Activated CD4-positive, alpha-beta T cell treated with anti-CD3 and anti-CD28 coated beads for 36 hours (primary cell): ENCODE results near the gene CD96. TPM values are rescaled to one million over a fixed set of nuclear protein-coding genes. Genes with fewer than 3 reads are reported as not detected.
A peak's percentile ranks its signal among the peaks of the same experiment; 100 is the strongest.
"Not testable (repeated sequence)": the region's sequence is repeated elsewhere in the genome, so short reads cannot be mapped to it uniquely, and the experiment has no call there.

Source experiments
- ATAC-seq: fragments of 200-7000 bp; cut with Tn5 transposase; one replicate; pipeline ENCODE4 v1.10.0; 2021; ENCODE audit warnings: mild to moderate bottlenecking, moderate library complexity
- CTCF ChIA-PET: fragments of 350-600 bp; sonication (Branson Sonifier 250); formaldehyde crosslinking; loops from one replicate; lab custom pipeline; 2021; ENCODE audit warnings: antibody characterized with exemption; lab: Charles Lee
- POLR2A ChIA-PET: fragments of 350-600 bp; sonication (Branson Sonifier 250); formaldehyde crosslinking; loops from one replicate; lab custom pipeline; 2021; ENCODE audit warnings: antibody characterized with exemption, inconsistent platforms; lab: Charles Lee
- DNase-seq: peaks from one replicate; pipeline ENCODE4 v3.0.0-alpha.2; 2020
- H3K27ac Mint-ChIP-seq: one replicate; pipeline ENCODE4 v1.8.0; 2021; ENCODE audit warnings: mixed read lengths
- H3K27me3 Mint-ChIP-seq: one replicate; pipeline ENCODE4 v1.8.0; 2021; ENCODE audit warnings: mixed read lengths
- H3K36me3 Mint-ChIP-seq: one replicate; pipeline ENCODE4 v1.8.0; 2021; ENCODE audit warnings: low read depth, mixed read lengths
- H3K4me1 Mint-ChIP-seq: one replicate; pipeline ENCODE4 v1.8.0; 2021; ENCODE audit warnings: mixed read lengths
- H3K4me3 Mint-ChIP-seq: one replicate; pipeline ENCODE4 v1.8.0; 2021; ENCODE audit warnings: mild to moderate bottlenecking, moderate library complexity, mixed read lengths
- H3K9me3 Mint-ChIP-seq: one replicate; pipeline ENCODE4 v1.8.0; 2021; ENCODE audit warnings: low read depth, mixed read lengths
- intact Hi-C, 2 experiments: fragments of 100-400 bp; cut with DNase I in 1 of 2; cut with micrococcal nuclease in 1 of 2; formaldehyde crosslinking; loops; one replicate each; pipeline versions ENCODE4 v1.14.2 to v1.15.1; 2022 to 2024; cut with DNase I, micrococcal nuclease
- total RNA-seq, 2 experiments: library from RNA; stranded (reverse); gene quantifications; one replicate each; pipeline ENCODE4 v1.2.3, GENCODE V29; 2021

The CD96 gene
- total RNA-seq, 2 experiments from 2014 or later, result 38.3 to 40.8 TPM

DNA sequence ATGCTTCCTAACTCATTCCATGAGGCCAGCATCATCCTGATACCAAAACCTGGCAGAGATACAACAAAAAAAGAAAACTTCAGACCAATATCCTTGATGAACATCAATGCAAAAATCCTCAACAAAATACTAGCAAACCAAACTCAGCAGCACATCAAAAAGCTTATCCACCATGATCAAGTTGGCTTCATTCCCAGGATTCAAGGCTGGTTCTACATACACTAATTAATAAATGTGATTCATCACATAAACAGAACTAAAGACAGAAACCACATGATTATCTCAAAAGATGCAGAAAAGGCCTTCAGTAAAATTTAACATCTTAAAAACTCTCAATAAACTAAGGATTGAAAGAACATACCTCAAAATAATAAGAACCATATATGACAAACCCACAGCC, 88.6 kb downstream of the CD96 start:
- not testable (repeated sequence) for DNase-seq, H3K27ac Mint-ChIP-seq
- CTCF ChIA-PET, result interaction anchor here (0.9 to 1.1 kb wide), 3 partner anchors 9 to 30 kb away, joined by 3 read pairs; no protein-coding TSS in a partner anchor

GRCh38 chr3:111635403-111635802, 93.4 kb downstream of the CD96 start:
- peaks cover 8% of the 10 kb centered on the region for H3K9me3 Mint-ChIP-seq
- ChIA-PET CTCF (interaction anchor here (1.1 kb wide), 1 partner anchor 333 kb away, joined by 4 read pairs; no protein-coding TSS in a partner anchor), POLR2A (no interaction called here)
- no peak for DNase-seq
- peaks cover 59% of the 10 kb centered on the region for H3K36me3 Mint-ChIP-seq
- no peak overlapping the region for H3K27ac Mint-ChIP-seq
- no peaks in the 10 kb centered on the region for H3K4me1 Mint-ChIP-seq
- intact Hi-C loops, result no loop called here
- H3K27me3 Mint-ChIP-seq, result no peaks in the 10 kb centered on the region
- ATAC-seq, result no peak
- no peak overlapping the region for H3K4me3 Mint-ChIP-seq

More for the DNA sequence above, 88.6 kb downstream of the CD96 start:
- peaks cover 48% of the 10 kb centered on the region for H3K36me3 Mint-ChIP-seq
- H3K27me3 Mint-ChIP-seq, ATAC-seq, H3K4me3 Mint-ChIP-seq, POLR2A ChIA-PET, intact Hi-C loops: not testable (repeated sequence)
- H3K9me3 Mint-ChIP-seq, result peaks cover 16% of the 10 kb centered on the region
- peaks cover 16% of the 10 kb centered on the region for H3K4me1 Mint-ChIP-seq

DNA sequence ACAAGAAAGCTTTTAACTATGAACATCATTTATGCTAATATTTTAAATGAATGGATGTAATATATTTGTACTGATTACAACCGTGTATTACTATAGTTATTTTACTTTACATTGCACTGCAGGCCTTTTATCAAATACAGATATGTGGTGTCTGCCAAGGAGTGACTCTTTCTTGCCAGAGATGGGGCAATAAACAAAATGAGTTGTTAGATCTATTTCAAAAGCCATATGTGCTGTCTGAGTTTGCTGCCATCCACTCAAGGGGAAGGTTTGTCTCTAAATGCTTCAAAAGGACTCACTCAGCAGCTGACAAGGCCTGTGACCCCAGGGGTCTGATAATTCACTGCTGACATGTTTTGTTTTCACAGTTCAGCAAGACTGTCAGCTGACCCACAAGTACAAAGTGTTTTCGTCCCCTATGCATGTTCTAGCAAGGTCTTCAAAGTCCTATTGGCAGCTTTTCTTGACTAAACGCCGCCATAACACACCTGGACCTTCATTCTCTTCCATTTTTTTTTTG, 94.4 kb downstream of the CD96 start:
- Mint-ChIP-seq H3K9me3 (peaks cover 14% of the 10 kb centered on the region), H3K27ac (no peak overlapping the region), H3K36me3 (peaks cover 62% of the 10 kb centered on the region), H3K27me3 (no peaks in the 10 kb centered on the region), H3K4me1 (no peaks in the 10 kb centered on the region), H3K4me3 (no peak overlapping the region)
- ATAC-seq (no peak), DNase-seq (no peak)
- ChIA-PET POLR2A (no interaction called here), CTCF (interaction anchor here (0.7 to 1.1 kb wide), 3 partner anchors 14 to 332 kb away, joined by 3 to 4 read pairs (median 3); no protein-coding TSS in a partner anchor)
- intact Hi-C loops, result no loop called here

DNA sequence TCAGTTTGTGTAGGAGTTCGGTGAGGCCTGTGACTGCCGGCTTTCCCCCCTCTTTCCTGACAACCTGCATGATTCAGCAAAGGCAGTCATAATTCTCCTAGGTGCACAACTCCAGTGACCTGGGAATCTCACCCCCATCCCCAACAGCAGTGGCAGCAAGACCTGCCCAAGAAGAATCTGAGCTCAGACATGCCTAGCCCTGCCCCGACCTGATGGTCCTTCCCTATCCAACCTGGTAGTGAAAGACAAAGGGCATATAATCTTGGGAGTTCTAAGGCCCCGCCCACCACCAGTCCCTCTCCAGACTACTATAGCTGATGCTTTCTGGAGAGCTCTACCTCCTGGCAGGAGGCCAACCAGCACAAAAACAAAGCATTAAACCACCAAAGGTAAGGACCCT, 97.3 kb downstream of the CD96 start:
- H3K27me3 Mint-ChIP-seq, result no peaks in the 10 kb centered on the region
- no peak overlapping the region for H3K27ac Mint-ChIP-seq
- POLR2A ChIA-PET, result interaction anchor here (0.7 kb wide), 1 partner anchor 10 kb away, joined by 3 read pairs; no protein-coding TSS in a partner anchor
- ATAC-seq (no peak), DNase-seq (no peak)
- H3K4me3 Mint-ChIP-seq, result no peak overlapping the region
- peaks cover 64% of the 10 kb centered on the region for H3K36me3 Mint-ChIP-seq
- CTCF ChIA-PET, result no interaction called here
- peaks cover 34% of the 10 kb centered on the region for H3K9me3 Mint-ChIP-seq
- H3K4me1 Mint-ChIP-seq, result no peaks in the 10 kb centered on the region
- intact Hi-C loops, result no loop called here

DNA sequence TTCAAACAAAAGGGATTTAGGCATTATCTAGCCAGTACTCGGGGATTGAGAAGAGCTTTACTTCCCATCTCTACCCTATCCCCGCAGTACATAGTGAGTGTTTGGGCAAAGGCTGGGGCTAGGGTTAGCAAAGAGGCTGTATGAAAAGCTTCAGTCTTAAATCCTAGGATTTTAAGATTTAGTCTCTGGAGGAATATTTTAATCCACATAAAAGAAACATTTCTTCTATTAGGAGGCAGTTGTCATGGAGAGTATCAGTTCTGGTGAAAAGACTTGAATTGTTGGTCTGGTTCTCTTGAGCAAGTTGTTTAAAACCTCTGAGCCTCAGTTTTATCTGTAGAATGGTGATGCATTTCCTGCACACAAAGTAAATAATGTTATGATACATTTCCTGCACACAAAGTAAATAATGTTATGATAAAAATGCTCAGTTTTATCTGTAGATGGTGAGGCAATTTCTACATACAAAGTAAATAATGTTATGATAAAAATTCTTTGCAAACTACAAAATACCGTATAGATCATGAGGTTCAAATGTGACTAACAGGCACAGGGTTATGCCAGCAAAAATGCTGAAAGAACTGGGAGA, 107.1 kb downstream of the CD96 start:
- H3K4me3 Mint-ChIP-seq, result no peak overlapping the region
- no peaks in the 10 kb centered on the region for H3K27me3 Mint-ChIP-seq
- ATAC-seq (no peak), DNase-seq (no peak)
- CTCF ChIA-PET, result interaction anchor here (1.1 to 1.2 kb wide), 2 partner anchors 18 to 33 kb away, joined by 4 to 5 read pairs; no protein-coding TSS in a partner anchor
- POLR2A ChIA-PET, result no interaction called here
- H3K9me3 Mint-ChIP-seq, result peaks cover 4% of the 10 kb centered on the region
- H3K27ac Mint-ChIP-seq, result peak overlapping the region; percentile 33
- peaks cover 65% of the 10 kb centered on the region for H3K36me3 Mint-ChIP-seq
- peaks cover 8% of the 10 kb centered on the region for H3K4me1 Mint-ChIP-seq
- intact Hi-C loops, result no loop called here

- Mint-ChIP-seq H3K27ac (peak overlapping the region; percentile 17), H3K4me3 (no peak overlapping the region), H3K4me1 (peaks cover 8% of the 10 kb centered on the region), H3K9me3 (no peaks in the 10 kb centered on the region), H3K27me3 (no peaks in the 10 kb centered on the region), H3K36me3 (peaks cover 66% of the 10 kb centered on the region)
- ChIA-PET POLR2A (no interaction called here), CTCF (no interaction called here)
- DNase-seq (no peak), ATAC-seq (no peak)
- intact Hi-C loops, result no loop called here
Observed at GRCh38 chr3:111650378-111651275, 108.6 kb downstream of the CD96 start.

DNA sequence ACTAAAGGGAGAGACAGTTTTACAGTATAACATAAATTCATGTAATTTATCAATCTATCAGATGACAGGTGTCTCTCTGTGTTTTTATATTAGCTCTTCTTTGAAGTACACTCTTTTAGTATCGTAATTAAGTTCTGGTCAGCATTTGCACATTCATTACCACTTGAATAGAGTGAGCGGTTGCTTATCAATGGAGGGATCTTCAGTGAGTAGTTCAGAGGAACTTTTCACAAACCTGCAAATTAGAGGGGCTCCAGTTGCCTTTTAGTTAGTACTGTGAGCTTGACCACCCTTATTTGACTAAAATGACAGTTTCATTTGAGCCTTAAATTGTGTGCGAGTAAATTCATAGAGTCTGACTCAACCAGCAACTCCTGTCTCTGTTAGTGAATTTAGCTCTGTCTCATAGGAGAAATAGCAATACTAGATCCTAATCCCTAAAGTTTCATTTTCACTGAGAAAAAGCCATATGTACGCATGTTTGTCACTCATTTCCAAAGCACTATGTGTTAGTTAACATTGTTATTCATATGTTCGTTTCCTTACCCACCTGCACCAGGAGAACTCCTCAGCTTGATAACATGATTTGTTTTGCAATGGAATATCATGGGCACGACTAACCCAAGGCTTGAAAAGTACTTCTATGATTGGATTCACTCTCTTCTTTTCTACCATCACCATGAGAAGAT, 110.6 kb downstream of the CD96 start:
- H3K4me1 Mint-ChIP-seq, result peaks cover 8% of the 10 kb centered on the region
- peak overlapping the region; percentile 30 for H3K27ac Mint-ChIP-seq
- intact Hi-C loops, result no loop called here
- no peaks in the 10 kb centered on the region for H3K27me3 Mint-ChIP-seq
- peaks cover 60% of the 10 kb centered on the region for H3K36me3 Mint-ChIP-seq
- POLR2A ChIA-PET, result no interaction called here
- DNase-seq (no peak), ATAC-seq (peak; percentile 55)
- H3K9me3 Mint-ChIP-seq, result no peaks in the 10 kb centered on the region
- CTCF ChIA-PET, result interaction anchor here (0.6 to 1.8 kb wide), 5 partner anchors 15 to 337 kb away, joined by 3 to 4 read pairs (median 3); no protein-coding TSS in a partner anchor
- no peak overlapping the region for H3K4me3 Mint-ChIP-seq

- intact Hi-C loops, result no loop called here
- Mint-ChIP-seq H3K27ac (no peak overlapping the region), H3K9me3 (peaks cover 5% of the 10 kb centered on the region), H3K4me1 (peaks cover 8% of the 10 kb centered on the region), H3K4me3 (no peak overlapping the region), H3K36me3 (peaks cover 59% of the 10 kb centered on the region), H3K27me3 (no peaks in the 10 kb centered on the region)
- ATAC-seq (no peak), DNase-seq (no peak)
- CTCF ChIA-PET, result interaction anchor here (1.2 kb wide), 1 partner anchor 60 kb away, joined by 3 read pairs; no protein-coding TSS in a partner anchor
- POLR2A ChIA-PET, result no interaction called here
Observed at GRCh38 chr3:111653766-111654165, 111.8 kb downstream of the CD96 start.

DNA sequence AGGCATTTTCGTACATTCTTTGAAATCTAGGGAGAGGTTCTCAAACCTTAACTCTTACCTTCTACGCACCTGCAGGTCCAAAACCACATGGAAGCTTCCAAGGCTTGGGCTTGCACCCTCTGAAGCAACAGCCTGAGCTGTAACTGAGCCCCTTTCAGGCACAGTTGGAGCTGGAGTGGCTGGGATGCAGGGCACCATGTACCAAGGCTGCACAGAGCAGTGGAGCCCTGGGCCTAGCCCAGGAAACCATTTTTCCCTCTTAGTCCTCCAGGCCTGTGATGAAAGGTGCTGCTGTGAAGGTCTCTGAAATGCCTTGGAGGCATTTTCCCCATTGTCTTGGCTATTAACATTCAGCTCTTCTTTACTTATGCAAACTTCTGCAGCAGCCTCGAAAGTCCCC, 120.0 kb downstream of the CD96 start:
- peaks cover 21% of the 10 kb centered on the region for H3K4me1 Mint-ChIP-seq
- intact Hi-C loops, result no loop called here
- no peaks in the 10 kb centered on the region for H3K27me3 Mint-ChIP-seq
- H3K9me3 Mint-ChIP-seq, result peaks cover 44% of the 10 kb centered on the region
- H3K36me3 Mint-ChIP-seq, result peaks cover 73% of the 10 kb centered on the region
- ChIA-PET CTCF (no interaction called here), POLR2A (no interaction called here)
- DNase-seq (no peak), ATAC-seq (no peak)
- H3K27ac Mint-ChIP-seq, result no peak overlapping the region
- H3K4me3 Mint-ChIP-seq, result no peak overlapping the region

GRCh38 chr3:111662907-111663306, 120.9 kb downstream of the CD96 start:
- Mint-ChIP-seq H3K9me3 (peaks cover 44% of the 10 kb centered on the region), H3K4me1 (peaks cover 30% of the 10 kb centered on the region), H3K27ac (peak overlapping the region; percentile 16), H3K27me3 (no peaks in the 10 kb centered on the region), H3K36me3 (peaks cover 77% of the 10 kb centered on the region), H3K4me3 (no peak overlapping the region)
- ChIA-PET POLR2A (no interaction called here), CTCF (no interaction called here)
- intact Hi-C loops, result no loop called here
- no peak for ATAC-seq
- DNase-seq, result no peak
